PFSK-1 (cell line): ENCODE data around the gene HOXA3.

ENCODE experiments used
- FOXP2 ChIP-seq: optimal IDR thresholded peaks from 2 replicates; pipeline ENCODE3; 2011; ENCODE audit warnings: borderline replicate concordance, control low read depth, inconsistent platforms; ENCODE audit not compliant: insufficient read depth; ENCODE audit errors: extremely low read length, extremely low read depth
- POLR2AphosphoS5 ChIP-seq: IDR thresholded peaks from 2 replicates; pipeline ENCODE4 v1.6.1; 2012; ENCODE audit warnings: low read depth, mild to moderate bottlenecking, control low read depth, low read length, moderate library complexity
- REST ChIP-seq, 2 experiments: IDR thresholded peaks; 2 replicates each; pipeline versions ENCODE4 v1.6.1 to v1.8.0; 2011 to 2012; ENCODE audit warnings: low read depth in 2 of 2, low read length in 2 of 2, control low read depth in 1 of 2, inconsistent platforms in 1 of 2, mild to moderate bottlenecking in 1 of 2, moderate library complexity in 1 of 2; ENCODE audit not compliant: insufficient read depth in 1 of 2
- SIN3A ChIP-seq: IDR thresholded peaks from 2 replicates; pipeline ENCODE4 v1.6.1; 2012; ENCODE audit warnings: mild to moderate bottlenecking, low read length, moderate library complexity, borderline replicate concordance; ENCODE audit not compliant: insufficient read depth
- TAF1 ChIP-seq: IDR thresholded peaks from 2 replicates; pipeline ENCODE4 v1.6.1; 2012; ENCODE audit warnings: low read length, control low read depth, borderline replicate concordance; ENCODE audit not compliant: insufficient read depth

Gene HOXA3

GRCh38 chr7:27187475-27188385 lies 35.3 kb upstream of the HOXA3 start:
- no peak for TF ChIP-seq POLR2AphosphoS5
- TF ChIP-seq REST (IDR thresholded peaks at IDR 0.05; ENCODE audit: insufficient read depth in 1 of 2, low read depth in 2 of 2, low read length in 2 of 2), result no peak
- TF ChIP-seq SIN3A, result no peak
- TF ChIP-seq FOXP2, result no peak
- TF ChIP-seq TAF1, result no peak

- TF ChIP-seq POLR2AphosphoS5 (no peak), REST (IDR thresholded peaks at IDR 0.05; ENCODE audit: insufficient read depth in 1 of 2, low read depth in 2 of 2, low read length in 2 of 2) (no peak), SIN3A (no peak), TAF1 (no peak), FOXP2 (no peak)
Observed at GRCh38 chr7:27186668-27187474, 34.5 kb upstream of the HOXA3 start.

- TF ChIP-seq REST (IDR thresholded peaks at IDR 0.05; ENCODE audit: insufficient read depth in 1 of 2, low read depth in 2 of 2, low read length in 2 of 2) (no peak), FOXP2 (no peak), SIN3A (no peak), POLR2AphosphoS5 (no peak), TAF1 (no peak)
Observed at GRCh38 chr7:27185854-27186667, 33.7 kb upstream of the HOXA3 start.

- TF ChIP-seq SIN3A (no peak), REST (IDR thresholded peaks at IDR 0.05; ENCODE audit: insufficient read depth in 1 of 2, low read depth in 2 of 2, low read length in 2 of 2) (no peak), FOXP2 (no peak), TAF1 (no peak), POLR2AphosphoS5 (no peak)
Observed at GRCh38 chr7:27185013-27185853, 32.9 kb upstream of the HOXA3 start, which contains the start of gene HOXA11. TSS of gene HOXA11 (minus strand) at chr7:27185232. CDS start at chr7:27185144, 88 bp downstream.
